Measurements from ENCODE around the gene EVI5L.
"Not testable (repeated sequence)": the region's sequence is repeated elsewhere in the genome, so short reads cannot be mapped to it uniquely, and the experiment has no call there.

The EVI5L gene

DNA sequence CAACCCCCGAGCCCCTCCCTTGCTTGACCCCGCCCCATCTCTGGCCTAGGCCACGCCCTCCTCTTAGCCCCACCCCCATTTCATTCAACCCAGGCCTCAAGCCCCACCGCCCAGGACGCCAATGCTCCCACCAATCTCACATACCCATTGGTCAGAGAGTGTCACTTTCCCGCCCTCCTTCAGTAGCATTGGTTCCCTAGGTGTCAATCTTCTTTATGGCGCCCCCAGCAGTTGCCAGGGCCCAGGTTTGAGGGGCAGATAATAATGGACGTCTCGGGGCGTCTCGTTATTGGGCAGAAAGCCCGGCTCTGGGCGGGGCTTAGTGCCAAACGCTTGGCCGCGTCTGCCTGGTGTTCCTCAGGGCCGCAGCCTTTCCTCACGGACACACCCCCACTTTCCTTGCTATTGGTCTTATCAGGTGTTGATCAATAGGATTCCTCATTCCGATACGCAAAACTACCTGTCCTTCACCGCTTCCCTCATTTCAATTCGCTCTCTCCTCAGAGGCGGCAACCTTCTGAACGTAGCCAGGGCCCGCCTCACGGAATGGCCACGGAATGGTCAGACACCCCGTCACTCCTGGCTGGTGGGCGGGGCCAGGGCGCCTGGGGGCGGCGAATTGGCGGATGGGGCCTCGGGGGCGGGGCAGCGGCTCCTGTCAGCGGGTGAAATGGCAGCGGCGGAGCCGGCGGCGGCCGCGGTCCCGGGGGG lies at the start of gene EVI5L:
TSS of gene EVI5L (plus strand) at position 658 of the 711 bp plus-strand sequence. CDS start 16,325 bp downstream, outside the sequence.
- intact Hi-C loops (cut with DNase I) = no loop called here
- peak; percentile 99 to 100 (median 99) for DNase-seq

DNA sequence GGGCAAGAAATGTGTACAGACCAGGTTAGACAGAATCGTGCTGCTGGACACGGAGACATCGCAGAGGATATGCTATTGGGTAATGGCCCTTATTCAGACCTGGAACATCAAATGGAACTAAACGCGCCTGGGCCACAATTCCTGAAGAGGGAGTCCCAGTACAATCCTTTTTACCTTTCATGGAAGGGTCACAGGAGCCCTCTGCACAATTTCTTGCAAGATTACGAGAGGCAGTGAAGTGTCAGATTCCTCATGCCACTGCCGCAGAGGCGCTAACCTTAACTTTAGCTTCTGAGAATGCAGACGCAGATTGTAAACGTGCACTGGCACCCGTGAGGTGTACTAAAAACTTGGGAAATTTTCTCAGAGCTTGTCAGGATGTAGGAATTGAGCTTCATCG lies 48.9 kb upstream of the EVI5L start:
- intact Hi-C loops (cut with DNase I) = no loop called here
- DNase-seq = no peak

DNA sequence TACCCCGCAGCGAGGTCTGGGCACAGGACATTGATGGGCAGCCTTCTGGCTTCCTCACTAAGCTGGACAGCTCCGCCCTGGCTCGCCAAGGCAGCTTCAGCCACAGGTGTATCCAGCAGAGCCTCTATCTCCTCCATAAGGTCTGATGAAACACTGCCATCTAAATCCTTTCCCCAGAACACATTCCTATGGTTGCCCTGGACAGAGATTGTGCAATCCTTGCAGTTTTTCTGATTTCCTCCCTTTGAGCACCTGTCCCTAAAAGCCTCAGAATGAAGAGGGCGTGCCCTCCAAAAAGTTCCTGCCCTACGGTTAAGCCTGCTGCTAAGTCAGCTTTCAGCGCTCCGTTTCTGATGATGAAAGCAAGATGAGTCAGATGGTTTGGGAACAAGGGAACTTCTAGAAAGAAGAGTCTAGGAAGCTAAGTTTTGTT lies 46.0 kb upstream of the EVI5L start:
- peak in 1 of 10 donors; percentile 49 for DNase-seq
- intact Hi-C loops (cut with DNase I) = no loop called here

DNA sequence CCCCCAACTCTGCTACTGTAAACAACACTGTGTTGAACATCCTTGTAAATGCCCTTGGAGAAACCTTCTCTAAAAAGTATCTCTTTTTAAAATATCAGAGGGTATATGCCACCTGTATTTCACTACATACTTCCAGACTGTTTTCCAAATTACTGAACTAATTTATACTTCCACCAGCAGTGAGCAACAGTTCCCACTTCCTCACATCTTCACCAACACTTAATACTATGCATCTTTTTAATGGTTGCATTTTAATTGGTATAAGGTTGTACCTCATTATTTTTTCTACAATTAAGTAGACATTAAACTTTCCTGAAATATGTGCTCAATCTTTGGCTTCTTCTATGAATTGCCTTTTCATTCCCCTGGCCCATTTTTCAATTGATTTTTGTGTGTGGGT lies 45.2 kb upstream of the EVI5L start:
- intact Hi-C loops (cut with DNase I) = no loop called here
- no peak for DNase-seq

DNA sequence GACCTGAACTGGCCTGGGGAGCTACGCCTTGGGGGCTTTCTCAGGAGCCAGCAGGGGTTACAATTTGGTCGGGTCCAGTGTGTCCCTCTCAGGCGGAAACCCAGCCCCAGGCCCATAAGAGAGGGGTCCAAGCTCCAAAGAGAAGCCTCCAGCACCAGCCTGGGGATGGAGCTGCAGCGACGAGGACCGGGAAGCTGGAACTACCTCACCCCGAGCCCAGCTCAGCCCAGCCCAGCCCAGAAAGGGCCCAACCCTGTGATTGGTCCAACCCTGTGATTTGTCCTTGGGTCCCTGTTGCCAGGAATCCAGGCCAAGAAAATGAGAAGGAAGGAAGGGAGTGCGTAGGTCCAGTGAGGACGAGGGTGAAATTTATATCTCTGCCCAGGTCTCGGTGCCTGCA lies 42.9 kb upstream of the EVI5L start:
- no peak for DNase-seq

DNA sequence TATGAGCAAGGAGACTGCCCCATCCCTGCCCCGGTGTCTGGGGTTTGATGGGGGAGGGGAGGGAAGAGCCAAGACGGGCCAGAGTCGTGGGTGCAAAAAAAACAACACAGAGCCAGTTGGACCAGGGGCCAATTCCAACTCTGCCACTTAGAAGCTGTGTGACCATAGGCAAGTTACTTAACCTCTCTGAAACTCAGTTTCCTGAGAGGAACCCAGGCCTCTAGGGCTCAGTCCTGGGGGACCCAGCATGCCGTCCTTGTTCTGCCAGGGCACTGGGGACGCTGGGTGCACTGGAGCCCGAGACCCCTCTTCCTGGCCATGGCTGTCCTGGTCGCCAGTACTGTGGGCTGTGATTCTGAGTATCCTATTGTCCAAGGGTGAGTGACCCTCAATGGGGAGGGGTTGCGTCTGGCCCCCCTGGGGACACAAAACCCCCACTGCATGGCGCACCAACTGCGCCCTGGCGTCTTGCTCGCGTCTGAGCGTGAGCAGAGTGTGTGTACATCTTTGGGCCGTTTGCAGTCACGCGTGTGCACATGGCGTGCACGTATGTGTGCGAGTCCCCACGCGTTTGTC lies 42.3 kb upstream of the EVI5L start:
- no peak for DNase-seq
- intact Hi-C loops (cut with DNase I) = no loop called here

More for the DNA sequence above, 42.9 kb upstream of the EVI5L start:
- intact Hi-C loops (cut with DNase I) = no loop called here

DNA sequence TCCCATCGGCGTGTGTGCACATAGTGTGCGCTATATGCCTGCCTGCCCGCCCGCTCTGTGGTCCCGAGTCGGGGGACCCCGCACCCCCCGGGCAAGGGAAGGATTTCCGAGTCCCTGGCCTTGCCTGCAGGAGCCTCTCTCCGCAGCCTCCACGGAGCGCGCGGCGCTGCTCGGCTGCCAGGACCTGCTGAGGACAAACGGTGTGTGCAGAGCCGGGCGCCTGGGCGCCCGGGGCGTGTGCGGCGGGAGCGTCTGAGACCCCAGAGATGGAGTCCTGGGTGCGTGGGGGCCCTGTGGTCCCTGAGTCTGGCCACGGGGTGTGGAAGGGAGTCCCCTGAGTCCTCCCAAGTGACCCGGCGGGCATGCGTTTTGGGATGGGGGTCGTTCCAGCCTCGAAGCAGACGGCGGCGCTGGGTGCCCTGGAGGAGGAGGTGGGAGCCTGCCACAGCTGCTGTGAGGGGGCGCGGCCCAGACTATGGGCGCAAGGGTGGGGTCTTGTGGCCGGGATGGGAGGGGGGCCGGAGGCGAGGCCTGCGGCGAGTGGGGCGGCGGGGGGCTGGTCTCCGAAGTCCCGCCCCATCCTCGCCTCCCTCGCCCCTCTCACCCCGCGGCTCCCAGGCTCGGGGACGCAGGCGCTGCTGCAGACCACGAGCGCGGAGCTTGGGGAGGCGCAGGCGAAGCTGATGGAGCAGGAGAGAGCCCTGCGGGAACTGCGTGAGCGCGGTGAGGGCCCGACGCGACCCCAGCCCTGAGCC lies 41.7 kb upstream of the EVI5L start:
- intact Hi-C loops (cut with DNase I) = no loop called here
- peak in 6 of 10 donors; percentile 5 to 92 (median 54) for DNase-seq

DNA sequence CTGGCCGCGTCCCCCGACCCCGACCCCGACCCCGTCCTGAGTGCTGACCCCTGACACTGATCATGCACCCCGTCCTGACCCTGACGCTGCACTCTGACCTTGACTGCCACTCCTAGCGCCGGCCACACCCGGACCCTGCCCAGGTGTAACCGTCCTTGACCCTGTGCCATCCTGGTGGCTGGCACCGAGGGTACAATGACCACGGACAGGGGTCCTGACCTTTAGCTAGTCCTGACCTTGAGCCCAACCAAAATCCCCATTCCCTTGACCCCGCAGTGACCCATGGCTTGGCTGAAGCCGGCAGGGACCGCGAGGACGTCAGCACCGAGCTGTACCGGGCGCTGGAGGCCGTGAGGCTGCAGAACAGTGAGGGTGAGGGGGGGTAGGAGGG lies 41.1 kb upstream of the EVI5L start:
- no peak for DNase-seq
- intact Hi-C loops (cut with DNase I) = no loop called here

DNA sequence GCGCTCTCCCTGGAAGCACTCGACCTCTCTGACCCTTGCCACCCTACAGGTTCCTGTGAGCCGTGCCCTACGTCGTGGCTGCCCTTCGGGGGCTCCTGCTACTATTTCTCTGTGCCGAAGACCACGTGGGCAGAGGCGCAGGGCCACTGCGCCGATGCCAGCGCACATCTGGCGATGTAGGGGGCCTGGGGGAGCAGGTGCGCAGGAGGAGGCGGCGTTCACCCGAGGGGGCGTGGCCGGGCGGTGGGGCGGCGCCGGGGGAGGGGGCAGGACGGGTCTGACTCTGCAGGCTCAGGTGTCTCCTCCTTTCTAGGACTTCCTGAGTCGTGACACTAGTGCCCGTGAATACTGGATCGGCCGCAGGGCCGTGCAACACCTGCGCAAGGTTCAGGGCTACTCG lies 40.6 kb upstream of the EVI5L start:
- DNase-seq = no peak
- intact Hi-C loops (cut with DNase I) = no loop called here

DNA sequence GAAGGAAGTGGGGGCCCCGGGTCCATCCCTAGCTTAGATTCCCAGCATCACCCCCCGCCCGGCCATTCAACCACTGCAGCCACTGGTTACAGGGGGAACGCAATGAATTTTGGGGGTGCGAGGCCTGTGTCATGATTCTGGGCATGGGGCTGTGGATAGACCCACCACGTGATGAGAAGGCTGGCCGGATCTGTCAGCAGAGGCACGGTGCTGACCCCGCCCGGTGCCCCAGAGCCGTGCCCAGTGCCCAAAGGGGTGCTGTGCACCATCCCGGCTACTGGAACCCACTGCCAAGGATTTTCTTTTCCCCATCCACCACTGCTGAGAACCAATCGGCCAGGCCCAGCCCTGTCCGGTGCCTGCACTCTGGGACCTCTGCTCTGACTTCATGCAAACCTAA lies 39.6 kb upstream of the EVI5L start:
- intact Hi-C loops (cut with DNase I) = no loop called here
- DNase-seq = no peak

DNA sequence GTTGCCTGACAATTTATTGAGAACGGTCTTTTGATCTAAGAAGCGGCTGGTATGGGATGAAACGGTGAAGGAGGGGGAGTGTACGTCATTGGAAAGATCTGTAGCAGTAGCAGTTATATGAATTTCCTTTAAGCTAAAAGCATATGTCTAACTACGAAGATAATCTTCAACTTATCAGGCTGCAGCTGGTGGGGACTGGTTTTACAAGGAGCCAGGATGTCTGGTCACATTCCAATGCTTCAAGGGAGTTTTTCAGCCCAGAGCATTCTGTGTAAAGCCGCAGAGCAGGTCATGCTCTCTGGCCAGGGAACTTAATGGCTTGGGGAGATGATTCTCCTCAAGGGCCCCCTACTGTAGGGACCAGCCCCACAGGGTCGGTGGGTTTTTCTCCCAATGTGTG lies 37.7 kb upstream of the EVI5L start:
- intact Hi-C loops (cut with DNase I) = no loop called here
- DNase-seq = no peak

DNA sequence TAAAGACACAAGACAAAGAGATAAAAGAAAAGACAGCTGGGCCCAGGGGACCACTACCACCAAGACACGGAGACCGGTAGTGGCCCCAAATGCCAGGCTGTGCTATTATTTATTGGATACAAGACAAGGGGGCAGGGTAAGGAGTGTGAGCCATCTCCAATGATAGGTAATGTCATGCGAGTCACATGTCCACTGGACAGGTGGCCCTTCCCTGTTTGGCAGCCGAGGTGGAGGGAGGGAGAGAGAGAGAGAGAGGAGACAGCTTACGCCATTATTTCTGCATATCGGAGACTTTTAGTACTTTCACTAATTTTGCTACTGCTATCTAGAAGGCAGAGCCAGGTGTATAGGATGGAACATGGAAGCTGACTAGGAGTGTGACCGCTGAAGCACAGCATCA lies 37.3 kb upstream of the EVI5L start:
- intact Hi-C loops (cut with DNase I); DNase-seq: not testable (repeated sequence)

DNA sequence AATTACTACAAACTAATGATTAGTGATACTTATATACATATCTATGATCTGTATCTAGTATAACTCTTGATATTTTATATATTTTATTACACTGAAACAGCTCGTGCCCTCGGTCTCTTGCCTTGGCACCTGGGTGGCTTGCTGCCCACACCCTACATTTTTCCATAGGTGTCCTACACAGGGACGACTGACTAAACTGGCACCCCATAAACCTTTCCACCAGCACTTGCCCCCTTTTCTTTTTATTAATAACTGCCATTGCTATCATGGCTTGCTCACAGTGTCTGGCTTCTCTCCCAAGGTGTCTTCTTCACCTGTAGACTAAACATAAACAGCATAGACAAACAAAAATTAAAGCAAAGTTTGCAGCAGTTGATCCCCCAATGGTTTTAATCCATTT lies 36.5 kb upstream of the EVI5L start:
- no peak for DNase-seq
- intact Hi-C loops (cut with DNase I) = no loop called here

DNA sequence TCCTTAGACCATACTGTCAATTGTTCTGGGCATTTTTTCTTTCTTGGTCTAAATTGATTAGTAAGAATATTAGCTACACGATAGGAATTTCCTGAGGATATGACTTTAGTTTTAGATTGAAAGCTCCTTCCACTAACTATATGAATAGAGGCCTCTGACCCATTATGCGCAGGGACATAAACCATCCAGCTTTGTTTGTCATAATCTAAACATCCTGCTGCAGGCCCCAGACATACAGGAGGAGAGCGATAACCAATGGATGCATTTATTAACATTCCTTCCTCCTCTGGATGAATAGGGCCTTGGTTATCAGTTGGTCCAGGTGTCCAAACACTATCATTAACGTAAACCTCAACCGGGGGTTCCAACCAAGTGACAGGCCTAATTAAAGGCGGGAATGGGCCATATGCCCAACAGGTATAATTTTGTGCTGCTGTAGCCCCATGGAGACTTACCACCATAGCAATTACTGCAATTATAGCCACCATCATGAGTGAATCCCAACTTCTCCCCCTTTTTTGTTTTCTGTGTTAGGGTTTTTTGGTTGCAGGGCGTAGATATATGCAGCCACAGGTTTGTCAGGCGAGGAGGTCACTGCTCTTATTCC lies 34.4 kb upstream of the EVI5L start:
- no peak for DNase-seq
- intact Hi-C loops (cut with DNase I) = loop anchor here (5.0 kb wide), 1 partner anchor 228 kb away; no protein-coding TSS in a partner anchor

DNA sequence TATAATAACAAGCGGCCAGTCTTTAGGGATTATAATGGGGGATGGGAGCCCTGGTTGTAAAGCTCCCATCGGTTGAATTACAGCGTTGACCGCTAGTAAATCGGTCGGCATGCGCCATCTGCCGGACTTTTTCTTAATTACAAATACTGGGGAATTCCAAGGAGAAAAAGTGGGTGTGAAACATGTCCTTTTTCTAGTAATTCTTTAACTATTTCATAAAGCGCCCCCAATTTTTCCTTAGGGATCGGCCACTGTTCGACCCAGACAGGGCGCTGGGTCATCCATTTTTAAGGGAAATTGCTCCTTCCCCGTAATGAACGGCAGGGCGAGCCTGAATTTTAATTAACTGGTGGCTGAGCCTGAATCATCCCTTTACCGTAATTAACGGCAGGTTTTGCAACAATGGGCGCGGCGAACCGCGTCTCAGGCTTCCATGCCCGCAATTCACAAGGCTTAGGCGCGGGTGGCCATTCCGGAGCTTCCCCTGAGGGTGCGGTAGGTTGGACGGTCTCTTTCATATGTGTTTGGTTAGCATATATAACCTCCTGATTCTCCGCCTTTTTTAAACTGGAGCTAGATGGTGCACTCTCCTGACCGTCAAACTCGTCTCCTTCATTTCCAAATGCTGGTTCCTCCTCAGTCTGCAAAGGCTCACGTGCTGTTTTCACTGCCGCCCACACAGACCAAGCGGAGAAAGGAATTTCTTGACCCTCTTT lies 30.2 kb upstream of the EVI5L start:
- intact Hi-C loops (cut with DNase I) = loop anchor here (1.0 to 10.0 kb wide), 4 partner anchors 118 to 445 kb away; no protein-coding TSS in a partner anchor
- peak in 8 of 10 donors; percentile 40 to 94 (median 68) for DNase-seq

DNA sequence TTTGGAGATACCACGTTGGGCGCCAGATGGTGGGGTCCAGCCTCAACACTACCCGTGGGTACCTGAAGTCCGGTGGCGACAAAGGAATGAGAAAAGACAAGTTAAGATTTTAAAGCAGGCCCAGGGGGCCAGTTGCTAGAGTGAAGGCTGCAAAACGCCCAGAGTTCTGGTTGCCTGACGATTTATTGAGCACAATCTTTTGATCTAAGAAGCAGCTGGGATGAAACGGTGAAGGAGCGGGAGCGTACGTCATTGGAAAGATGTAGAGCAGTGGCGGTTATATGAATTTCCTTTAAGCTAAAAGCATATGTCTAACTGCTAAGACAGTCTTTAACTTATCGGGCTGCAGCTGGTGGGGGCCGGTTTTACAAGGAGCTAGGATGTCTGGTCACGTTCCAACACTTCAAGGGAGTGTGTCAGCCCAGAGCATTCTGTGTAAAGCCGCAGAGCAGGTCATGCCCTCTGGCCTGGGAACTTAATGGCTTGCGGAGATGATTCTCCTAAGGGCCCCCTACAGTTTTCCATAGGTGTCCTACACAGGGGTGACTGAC lies 28.9 kb upstream of the EVI5L start:
- no peak for DNase-seq
- intact Hi-C loops (cut with DNase I) = loop anchor here (10.0 kb wide), 1 partner anchor 446 kb away; no protein-coding TSS in a partner anchor

DNA sequence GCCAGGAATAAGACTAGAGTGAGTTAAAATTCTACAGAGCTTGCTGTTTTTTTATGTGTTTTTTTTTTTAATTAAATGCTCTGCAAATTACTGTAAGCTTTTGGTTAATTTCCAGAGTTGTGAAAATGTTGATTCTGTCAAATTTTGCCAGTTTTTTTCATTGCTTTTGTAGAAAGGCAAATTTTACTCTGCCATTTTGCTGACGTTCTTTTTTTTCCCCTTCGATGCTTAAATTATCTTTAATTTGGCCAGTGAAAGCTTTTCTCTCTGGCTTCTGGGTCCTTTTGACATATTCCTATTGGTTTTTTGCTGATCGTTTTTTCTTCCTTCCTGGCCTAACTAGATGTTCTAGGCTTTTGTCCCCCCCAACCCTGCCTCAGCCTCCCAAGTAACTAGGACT lies 23.8 kb upstream of the EVI5L start:
- intact Hi-C loops (cut with DNase I) = loop anchor here (10.0 kb wide), 1 partner anchor 451 kb away; no protein-coding TSS in a partner anchor
- no peak for DNase-seq

DNA sequence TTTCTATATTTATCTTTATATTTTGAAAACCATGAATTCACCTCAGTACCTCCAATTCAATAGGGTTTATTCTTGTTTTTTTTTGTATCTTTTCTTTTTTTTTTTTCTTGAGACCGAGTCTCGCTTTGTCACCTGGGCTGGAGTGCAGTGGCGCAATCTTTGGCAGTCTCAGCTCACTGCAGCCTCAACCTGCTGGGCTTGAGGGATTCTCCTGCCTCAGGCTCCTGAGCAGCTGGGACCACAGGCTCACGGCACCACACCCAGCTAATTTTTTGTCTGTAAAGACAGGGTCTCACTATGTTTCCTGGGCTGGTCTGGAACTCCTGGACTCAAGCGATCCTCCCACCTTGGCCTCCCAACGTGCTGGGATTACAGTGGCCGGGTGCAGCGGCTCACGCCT lies 23.1 kb upstream of the EVI5L start:
- no peak for DNase-seq
- intact Hi-C loops (cut with DNase I) = loop anchor here (10.0 kb wide), 1 partner anchor 452 kb away; no protein-coding TSS in a partner anchor

DNA sequence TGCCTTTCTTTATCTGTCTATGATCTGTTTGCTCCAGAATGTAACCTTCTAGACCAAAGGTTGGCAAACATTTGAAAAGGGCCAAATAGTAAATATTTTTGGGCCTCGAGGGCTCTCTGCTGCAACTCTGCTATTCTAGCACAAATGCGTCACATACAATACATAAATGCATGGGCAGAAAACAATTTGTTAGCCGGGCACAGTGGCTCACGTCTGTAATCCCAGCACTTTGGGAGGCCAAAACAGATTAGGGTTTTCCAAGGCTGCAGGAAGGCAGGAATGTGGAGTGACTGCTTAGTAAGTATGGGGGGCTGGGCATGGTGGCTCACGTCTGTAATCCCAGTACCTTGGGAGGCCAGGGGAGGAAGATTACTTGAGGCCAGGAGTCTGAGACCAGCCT lies 21.9 kb upstream of the EVI5L start:
- intact Hi-C loops (cut with DNase I) = loop anchor here (10.0 kb wide), 1 partner anchor 453 kb away; no protein-coding TSS in a partner anchor

DNA sequence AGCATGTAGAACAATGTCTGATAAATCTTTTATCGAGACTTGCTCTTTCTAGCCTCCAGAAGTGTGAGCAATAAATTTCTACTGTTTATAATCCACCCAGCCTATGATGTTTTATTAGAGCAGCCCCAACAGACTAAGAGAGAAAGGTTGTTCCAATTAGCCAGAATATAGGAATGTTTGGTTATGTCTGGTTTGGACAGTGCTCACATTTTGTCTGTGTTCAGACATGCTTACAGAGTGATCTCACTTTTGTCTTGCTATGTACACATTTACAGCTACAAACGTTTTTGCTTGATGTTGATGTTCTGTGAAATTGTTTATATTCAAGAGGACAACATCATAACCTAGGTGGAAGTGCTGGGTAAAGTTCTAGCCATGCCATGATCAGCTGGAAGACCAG lies 18.0 kb upstream of the EVI5L start:
- intact Hi-C loops (cut with DNase I) = no loop called here
- DNase-seq = no peak

More for the DNA sequence above, 21.9 kb upstream of the EVI5L start:
- no peak for DNase-seq
